ENCODE results near the gene SF3B3.

DNA sequence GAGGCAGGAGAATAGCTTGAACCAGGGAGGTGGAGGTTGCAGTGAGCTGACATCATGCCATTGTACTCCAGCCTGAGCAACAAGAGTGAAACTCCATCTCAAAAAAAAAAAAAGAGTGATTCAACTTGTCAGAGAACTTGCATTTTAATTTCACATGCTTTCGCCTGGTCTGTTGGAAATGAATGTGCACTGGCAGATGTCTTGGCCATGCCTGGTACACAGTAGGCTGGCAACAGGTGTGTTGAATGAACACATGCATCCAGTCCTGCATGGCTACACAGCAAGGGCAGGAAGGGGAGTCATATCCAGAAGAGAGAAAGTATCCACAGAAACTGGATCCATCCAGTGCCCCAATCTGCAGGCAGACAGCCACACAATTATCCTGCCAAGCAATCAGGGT, 11.8 kb upstream of the SF3B3 start:
- TF ChIP-seq POLR2A (IDR thresholded peaks at IDR 0.05; ENCODE audit: low read depth) (no peak), POLR2AphosphoS5 (IDR thresholded peaks at IDR 0.05) (no peak), EP300 (IDR thresholded peaks at IDR 0.05) (no peak)
- TF ChIP-seq, protein P1, sequence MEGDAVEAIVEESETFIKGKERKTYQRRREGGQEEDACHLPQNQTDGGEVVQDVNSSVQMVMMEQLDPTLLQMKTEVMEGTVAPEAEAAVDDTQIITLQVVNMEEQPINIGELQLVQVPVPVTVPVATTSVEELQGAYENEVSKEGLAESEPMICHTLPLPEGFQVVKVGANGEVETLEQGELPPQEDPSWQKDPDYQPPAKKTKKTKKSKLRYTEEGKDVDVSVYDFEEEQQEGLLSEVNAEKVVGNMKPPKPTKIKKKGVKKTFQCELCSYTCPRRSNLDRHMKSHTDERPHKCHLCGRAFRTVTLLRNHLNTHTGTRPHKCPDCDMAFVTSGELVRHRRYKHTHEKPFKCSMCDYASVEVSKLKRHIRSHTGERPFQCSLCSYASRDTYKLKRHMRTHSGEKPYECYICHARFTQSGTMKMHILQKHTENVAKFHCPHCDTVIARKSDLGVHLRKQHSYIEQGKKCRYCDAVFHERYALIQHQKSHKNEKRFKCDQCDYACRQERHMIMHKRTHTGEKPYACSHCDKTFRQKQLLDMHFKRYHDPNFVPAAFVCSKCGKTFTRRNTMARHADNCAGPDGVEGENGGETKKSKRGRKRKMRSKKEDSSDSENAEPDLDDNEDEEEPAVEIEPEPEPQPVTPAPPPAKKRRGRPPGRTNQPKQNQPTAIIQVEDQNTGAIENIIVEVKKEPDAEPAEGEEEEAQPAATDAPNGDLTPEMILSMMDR (IDR thresholded peaks at IDR 0.05): no peak
